GM18517 (cell line): ENCODE data around the gene ZMIZ1.

Experiments
- ATAC-seq: cut with Tn5 transposase; IDR thresholded peaks from one replicate; pipeline ENCODE4 v1.9.1; 2021; ENCODE audit warnings: mild to moderate bottlenecking, moderate library complexity; ENCODE audit not compliant: unreplicated experiment

Gene ZMIZ1

GRCh38 chr10:79239924-79240581, 171.3 kb downstream of the ZMIZ1 start:
- ATAC-seq, result no peak

DNA sequence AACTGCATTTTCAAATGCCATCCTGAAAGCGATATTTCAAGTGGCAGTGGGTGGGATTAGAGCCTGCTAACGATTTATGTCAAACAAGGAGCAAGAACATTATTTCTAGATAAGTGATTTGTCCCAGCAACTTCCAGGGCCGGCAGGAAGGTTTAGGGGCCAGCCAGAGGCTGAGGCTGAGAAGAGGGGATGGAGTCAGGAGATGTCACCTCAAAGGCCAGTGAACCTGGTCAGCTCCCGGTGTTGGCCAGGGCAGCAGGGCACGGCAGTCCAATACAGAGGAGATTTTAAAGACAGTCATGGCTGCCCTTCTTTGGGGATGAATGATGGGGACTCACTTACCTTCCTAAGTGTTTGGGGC, 172.8 kb downstream of the ZMIZ1 start:
- ATAC-seq, result no peak

DNA sequence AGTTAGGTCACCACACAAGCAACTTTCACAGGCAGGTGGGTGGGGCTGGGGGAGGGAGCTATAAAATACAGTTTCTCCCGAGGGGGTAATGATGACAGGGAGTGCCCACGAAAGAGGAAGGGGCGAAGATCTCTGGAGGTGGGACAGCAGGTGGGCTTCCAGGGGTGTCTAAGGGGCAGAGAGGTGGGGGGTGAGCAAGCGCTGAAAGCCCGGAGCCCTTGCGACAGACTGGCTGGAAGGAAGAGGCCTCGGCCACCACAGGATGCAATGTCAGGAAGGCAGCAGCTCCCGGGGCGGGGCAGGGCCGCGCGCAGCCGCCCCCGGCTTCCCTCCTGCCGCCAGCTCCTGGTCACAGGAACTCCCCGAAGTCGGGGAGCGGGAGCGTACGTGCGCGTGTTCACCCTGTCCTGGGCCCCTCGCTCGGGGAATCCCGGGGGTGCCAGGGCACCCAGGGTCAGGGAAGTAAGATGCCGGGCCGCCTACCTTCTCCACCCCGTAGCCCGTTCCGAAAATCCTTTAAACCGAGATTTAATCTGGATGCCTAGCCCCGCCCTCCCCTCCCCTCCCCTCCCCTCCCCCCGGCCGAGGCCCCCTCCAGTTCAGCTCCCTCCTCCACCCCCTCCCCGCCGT, 173.3 kb downstream of the ZMIZ1 start:
- ATAC-seq, result no peak

- ATAC-seq, result peak; percentile 25
These were observed 173.9 kb downstream of the ZMIZ1 start for GRCh38 chr10:79242620-79243152.

DNA sequence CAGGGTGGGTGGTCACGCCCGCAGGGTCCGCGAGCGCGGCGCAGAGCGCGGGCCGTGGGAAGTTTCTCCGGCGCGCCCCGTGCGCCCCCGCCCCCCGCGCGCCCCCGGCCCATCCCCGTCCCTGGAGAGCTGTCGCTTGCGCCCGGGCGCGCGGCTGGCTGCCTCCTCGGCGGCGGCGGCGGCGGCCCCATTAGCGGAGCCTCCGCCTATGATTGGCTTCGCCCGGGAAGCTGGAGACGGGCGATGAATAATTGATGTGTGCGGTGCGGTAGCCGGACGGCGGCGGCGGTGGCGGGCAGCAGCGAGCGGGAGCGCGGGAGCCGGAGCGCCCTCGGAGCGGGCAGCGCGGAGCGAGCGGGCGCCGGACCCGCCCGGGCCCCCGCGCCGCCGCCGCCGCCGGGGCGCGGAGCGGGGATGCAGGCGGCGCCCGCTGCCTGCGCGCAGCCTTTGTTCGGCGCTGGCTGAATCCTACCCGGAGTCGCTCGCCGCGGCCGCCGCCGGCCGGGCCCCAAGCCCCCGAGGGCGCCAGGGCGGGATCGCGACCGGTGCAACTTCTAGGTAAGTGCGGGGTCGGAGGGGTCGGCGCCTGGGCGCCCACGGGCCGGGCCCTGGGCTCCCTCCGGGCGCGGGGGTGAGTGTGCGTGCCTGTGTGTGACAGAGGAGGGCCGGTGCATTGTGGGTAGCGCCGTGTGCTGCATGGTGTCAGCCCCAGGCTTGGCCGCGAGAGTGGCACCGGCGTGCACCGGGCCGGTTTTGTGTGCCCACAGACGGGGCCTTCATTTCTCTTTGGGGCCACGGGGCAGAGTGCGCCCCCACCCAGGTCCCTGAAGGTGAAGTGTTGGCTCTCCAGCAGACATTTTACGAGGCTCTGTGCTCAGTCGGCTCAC, 174.7 kb downstream of the ZMIZ1 start:
- ATAC-seq, result peak; percentile 39

DNA sequence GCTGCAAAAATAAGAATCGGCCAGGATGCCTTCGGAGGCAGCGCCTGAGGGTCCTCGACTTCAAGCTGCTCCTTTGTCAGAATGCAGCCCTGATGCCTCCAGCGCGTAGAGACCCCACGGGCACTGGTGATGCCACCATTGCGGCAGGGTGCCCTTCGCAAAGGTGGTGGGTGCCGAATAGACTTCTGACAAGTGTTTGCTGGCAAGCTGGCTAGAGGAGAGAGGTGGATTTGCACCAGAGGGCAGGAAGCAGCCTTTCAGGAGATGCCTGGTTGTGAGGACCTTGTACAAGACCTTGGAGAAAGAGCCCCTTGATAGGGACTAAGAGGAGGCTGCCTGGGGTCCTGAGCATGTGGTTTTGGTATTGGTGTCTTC, 175.3 kb downstream of the ZMIZ1 start:
- peak; percentile 1 for ATAC-seq

GRCh38 chr10:79244841-79245504, 176.2 kb downstream of the ZMIZ1 start:
- ATAC-seq, result peak; percentile 32

DNA sequence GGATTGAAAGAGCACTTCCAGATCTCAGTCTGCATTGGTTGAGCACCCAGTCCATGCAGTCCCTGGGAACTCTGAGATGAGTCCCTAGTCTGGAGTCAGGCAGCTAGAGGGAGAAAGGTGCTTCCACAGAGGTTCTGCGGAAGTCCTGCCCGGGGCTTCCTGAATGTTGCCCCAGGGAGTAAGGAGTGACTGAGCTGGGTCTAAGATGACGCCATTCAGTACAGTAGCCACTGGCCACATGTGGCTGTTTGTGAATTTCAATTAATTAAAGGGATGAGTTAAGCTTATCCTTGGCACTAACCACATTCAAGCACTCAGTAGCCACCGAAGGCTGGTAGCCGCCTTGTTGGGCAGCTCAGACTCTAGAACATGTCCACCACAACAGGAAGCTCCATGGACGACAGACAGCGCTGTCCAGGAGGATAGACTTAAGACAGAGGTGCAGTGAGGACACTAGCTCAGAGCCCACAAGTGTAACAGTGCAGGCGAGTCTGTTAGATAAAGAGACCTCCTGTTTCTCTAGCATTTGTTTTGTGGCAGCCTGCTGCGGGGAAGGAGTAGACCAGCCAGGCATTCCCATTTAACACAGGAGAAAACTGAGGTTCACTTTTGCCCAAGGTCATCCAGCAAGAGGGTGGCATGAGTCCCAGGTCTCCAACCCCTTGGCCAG, 176.9 kb downstream of the ZMIZ1 start:
- ATAC-seq, result no peak

GRCh38 chr10:79246209-79246581, 177.4 kb downstream of the ZMIZ1 start:
- no peak for ATAC-seq

DNA sequence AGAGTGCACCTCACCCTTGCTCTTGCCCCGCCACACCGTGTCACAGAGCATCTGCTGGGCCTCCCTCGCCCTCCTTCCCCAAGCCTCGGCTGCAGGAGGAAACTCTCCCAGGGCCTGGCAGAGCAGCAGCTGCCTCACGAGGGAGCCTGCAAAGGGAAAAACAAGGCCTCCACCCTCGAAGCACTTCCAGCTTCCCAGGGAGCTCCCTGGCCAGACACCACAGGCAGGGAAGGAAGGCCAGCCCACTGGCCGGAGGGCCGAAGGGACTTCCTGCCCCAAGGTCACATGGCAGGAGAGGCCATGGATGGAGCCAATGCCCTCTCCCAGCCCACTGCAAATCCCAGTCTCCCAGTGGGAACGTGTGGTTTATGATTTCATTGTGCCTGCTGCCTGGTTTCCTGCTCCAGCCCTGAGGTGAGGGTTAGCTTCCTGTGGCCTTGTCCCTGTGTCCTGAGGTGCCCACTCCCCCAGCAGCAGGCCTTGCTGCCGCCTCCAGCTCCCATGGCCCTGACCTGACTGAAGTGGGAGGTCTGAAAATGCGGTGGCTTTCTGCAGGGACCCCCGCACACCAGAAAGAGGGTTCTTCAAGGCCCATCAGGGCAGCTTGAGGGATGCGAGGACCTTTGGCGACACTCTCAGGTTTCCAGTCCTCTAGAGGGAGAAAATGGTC, 178.0 kb downstream of the ZMIZ1 start:
- ATAC-seq, result no peak

- ATAC-seq, result no peak
These were observed 178.8 kb downstream of the ZMIZ1 start for GRCh38 chr10:79247373-79248137.

DNA sequence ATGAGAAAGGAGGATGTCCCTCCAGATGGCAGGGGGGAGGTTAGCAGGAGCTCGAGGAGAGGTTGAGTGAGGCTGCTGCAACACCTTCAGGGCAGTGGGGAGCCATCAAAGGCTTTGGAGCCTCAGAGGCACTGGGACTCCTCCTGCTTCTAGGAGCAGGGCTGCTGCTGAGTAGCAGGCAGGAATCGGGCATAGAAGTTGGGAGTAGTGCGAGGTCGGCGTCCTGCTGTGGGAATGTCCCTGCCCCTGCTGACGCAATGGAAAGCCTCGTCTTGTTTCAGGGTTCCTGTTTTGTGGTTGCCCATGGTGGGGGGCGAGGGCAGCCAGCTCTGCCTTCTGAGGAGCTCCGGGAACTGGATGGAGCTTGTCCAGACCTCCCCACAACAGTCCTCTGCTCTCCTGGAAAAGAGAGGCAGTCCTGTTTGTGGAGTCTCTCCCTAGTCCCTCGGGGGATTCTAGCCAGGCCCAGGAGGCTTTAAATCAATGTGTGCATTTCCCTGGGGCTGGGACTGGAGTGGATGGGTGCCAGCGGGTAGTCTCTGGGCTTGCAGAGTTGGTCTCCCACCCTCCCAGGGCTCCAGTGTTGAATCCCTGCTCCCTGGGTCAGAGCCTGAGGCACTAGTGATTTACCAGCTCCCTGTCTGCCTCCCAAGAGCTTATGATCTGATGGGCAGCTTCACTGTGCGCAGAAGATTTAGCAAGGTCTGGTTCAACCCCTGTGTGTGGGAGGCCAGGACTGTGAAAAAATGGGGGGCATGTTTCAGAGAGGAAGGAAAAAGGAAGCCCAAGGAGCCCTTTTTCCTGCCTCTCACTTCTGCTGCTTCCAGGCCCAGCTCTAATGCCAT, 179.8 kb downstream of the ZMIZ1 start:
- ATAC-seq, result no peak

DNA sequence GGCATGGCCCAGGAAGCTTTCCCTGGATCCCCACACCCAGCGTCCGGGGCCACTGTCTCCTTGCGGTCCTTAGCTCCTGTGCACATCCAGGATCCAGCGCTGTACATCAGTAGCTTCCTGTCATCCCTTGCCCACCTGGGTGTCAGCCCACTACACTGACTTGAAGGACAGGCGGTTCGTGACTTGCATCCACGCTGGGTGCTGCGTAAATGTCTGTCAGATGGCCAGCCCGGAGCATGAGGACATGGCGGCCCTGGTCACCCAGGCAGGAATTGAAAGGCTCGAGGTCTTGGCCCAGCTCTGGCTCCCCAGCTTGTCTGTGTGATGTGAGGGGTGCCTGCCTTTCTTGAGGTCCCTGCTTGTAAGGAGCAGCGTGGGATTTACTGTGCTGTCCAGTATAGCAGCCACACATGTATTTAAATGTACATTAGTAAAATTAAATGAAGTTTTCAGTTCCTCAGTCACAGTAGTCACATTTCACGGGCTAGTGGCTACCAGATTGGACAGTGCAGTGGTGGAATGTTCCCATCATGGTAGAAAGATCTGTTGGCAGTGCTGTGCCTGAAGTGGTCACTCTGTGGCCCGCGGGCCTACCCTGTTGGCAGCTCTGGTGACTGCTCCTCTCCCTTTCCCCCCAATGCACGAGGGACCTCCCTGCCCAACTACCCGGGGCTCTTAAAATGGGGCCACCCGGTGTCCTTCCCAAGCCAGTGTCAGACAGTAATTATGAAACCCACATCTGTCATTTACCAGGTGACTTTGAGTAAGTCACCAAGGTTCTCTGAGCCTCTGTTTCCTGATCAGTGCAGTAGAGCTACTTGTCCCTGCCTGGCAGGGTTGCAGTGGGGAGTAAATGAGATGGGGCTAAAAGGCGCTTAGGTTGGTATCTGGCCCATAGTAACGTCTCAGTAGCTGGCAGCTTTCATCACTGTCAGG, 180.7 kb downstream of the ZMIZ1 start:
- ATAC-seq, result peak; percentile 70

DNA sequence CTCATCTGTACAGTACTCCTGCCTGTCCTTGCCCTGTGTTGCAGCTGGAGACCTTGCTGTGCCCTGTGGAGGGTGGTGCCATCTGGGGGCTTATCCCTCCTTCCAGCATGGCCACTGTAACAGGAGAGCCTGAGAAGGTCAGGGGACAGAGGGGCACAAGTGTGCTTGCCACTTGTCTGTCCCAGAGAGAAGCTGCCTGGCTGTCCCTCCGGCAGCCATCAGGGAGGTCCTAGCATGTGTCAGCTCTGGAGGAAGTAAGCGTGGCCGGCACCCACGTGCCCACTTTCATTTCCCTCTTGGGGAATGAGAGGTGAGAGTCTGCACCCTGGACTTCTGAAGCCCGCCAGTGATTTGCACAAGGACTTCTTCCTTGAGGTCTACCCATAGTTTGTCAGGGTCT, 181.5 kb downstream of the ZMIZ1 start:
- peak; percentile 34 for ATAC-seq

DNA sequence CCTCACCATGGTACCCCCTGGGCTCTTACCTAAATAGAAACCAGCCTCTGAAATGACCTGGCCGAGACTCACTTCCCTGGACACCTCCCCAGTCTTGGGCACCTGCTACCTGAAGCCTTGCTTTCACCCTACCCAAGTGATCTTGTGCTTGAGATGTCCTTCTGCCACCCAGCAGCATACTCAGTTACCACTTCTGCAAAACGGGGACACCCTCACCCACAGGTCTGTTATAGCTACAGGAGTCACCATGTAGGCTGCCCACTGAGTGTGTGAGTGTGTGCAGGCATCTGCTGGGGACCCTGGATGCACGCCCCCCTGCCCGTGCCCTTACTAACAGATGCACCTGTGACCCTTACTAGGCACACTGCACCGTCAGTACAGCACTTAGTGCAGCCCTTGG, 183.7 kb downstream of the ZMIZ1 start:
- ATAC-seq, result no peak

GRCh38 chr10:79252971-79253370, 184.2 kb downstream of the ZMIZ1 start:
- no peak for ATAC-seq

- ATAC-seq, result no peak
These were observed 184.9 kb downstream of the ZMIZ1 start for GRCh38 chr10:79253704-79254103.
